GM21529 (cell line): ENCODE results near the gene STON2.
A peak's percentile ranks its signal among the peaks of the same experiment; 100 is the strongest.
"Not testable (repeated sequence)": the region's sequence is repeated elsewhere in the genome, so short reads cannot be mapped to it uniquely, and the experiment has no call there.

Experiments
- ATAC-seq: cut with Tn5 transposase; IDR thresholded peaks from one replicate; pipeline ENCODE4 v1.9.1; 2021; ENCODE audit not compliant: unreplicated experiment

The STON2 gene

DNA sequence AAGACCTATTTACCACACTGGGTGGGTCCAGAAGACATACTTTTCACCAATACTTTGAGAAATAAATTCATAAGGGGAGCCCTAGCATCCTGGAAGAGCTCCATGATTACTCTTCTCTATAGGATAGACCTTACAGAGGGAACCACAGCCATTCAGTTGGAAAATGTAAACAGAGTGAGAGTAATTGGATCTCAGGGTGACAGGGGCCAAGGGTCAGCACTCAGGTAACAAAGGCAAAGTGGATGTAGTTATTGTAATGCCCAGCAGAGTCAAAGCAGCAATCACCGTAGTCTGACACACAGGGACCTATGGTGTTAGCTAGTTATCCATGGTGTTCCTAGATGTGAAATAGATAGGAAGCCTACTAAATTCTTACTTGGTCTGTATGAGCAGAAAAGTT is 168.6 kb downstream of the STON2 start:
- no peak for ATAC-seq

DNA sequence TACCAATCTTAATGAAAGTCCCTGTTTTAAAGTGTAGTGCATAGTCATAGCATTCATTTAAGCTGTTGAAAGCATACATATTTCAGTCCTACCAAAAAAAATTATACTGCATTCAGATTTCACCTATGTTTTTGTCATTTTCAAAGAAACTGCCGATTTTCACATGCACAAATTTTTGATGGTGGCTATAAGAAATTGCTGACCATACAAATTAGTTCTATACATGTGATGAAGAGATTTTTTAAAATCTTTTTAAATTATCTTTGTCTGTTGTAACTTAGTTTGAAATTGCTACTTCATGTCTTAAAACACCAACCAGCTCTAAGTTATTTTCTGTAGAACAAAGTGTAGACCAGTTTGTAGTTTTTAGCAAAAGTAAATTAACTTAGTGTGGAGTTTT is 175.9 kb downstream of the STON2 start:
- no peak for ATAC-seq

DNA sequence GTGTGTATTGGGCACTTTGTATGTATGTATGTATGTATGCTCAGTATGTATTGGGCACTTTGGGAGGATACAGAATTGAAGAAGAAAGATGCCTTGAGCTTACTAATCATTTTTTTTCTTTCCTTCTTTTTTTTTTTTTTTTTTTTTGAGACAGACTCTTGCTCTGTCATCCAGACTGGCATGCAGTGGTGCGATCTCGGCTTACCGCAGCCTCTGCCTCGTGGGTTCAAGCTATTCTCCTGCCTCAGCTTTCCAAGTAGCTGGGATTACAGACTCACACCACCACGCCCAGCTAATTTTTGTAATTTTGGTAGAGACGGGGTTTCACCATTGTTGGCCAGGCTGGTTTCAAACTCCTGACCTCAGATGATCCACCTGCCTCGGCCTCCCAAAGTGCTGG is 176.3 kb downstream of the STON2 start:
- not testable (repeated sequence) for ATAC-seq

DNA sequence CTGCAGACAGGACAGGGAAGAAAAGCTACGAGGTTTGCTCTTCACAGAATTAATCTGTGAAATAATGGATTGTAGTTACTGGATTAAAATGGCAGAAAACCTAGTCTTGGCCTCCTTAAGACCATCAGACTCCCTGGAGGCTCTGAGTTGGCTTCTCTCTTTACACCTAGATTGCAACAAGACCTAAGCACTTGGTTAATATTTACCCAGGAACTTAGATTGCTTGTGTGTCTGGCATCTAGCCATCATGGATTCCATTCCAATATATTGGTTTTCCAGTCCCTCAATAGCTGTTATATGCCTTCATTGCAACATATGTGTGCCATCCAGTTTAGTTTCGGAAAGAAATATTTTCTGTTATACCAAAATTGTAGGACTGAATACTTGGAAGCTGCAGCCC is 177.4 kb downstream of the STON2 start:
- ATAC-seq = no peak

DNA sequence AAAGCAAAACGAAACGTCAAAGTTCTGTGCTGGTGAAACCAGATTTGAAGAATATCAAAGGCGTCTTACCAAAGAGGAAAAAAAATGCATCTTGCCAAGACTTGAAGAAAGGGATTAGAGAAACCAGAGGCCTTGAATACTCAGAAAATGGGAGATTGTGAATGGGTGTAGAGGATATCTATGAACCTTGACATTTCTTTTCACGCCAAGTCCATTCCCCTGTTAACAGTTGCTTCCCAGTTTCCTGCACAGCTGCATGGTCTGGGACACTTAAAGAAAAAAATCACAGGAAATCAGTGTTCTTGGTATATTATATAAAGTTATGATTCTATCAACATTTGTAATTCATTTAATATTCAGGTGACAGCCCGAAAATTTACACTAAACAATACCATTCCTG is 178.0 kb downstream of the STON2 start:
- no peak for ATAC-seq

GRCh38 chr14:81221579-81222102 is 178.5 kb downstream of the STON2 start:
- ATAC-seq = no peak

GRCh38 chr14:81220830-81221578 is 179.1 kb downstream of the STON2 start, which contains the start of gene GTF2A1:
TSS of gene GTF2A1 (minus strand) at chr14:81220959. CDS start at chr14:81220518, 441 bp downstream.
- ATAC-seq = peak; percentile 72

DNA sequence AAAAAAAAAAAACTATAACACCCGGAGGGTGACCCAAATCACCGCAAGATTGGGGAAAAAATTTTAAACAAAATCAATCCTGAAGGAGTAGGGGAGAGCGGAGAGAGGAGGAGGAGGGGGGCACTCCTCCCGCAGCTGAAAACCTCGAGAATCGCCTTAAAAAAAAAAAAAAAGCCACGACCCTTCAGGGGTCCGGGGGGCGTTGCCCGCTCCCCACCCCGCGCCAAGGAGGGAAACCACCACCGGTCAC is 179.6 kb downstream of the STON2 start:
- ATAC-seq = no peak

DNA sequence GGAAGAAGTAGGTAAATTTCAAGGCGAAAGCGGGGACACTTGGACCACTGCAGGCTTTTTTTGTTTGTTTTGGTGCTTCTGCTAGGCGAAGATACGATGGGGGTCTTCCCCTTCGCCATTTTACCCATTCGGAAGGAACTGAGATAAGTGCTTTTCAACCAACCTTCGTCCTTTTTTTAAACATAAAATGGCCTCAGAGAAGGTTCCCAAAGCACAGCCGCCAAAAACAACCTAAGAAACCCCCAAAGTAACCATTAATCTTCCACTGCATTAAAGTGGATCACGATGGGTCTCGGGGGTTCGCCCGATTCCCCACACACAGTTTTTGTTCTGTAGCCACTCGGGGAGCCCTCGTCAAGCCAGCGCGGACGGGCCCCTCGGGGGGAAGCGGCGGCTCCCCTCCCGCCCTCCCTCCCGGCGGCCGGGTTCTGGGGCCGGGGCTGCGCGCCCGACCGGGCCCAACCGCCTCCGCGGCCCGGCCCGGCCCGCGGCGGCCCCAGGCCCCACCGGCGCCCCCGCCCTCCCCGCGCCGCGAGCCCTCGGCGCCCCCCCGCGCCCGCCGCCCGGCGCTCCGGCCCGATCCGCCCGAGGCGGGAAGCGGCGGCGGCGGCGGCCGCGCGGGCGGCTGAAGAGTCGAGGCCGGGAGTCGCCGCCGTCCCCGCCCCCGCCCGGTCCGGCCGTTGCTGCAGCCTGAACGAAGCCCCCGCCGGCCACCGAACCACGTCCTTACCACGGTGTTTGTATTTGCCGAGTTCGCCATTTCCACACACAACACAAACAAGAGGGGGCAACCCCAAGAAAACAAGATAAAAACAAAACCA is 180.2 kb downstream of the STON2 start:
- no peak for ATAC-seq

DNA sequence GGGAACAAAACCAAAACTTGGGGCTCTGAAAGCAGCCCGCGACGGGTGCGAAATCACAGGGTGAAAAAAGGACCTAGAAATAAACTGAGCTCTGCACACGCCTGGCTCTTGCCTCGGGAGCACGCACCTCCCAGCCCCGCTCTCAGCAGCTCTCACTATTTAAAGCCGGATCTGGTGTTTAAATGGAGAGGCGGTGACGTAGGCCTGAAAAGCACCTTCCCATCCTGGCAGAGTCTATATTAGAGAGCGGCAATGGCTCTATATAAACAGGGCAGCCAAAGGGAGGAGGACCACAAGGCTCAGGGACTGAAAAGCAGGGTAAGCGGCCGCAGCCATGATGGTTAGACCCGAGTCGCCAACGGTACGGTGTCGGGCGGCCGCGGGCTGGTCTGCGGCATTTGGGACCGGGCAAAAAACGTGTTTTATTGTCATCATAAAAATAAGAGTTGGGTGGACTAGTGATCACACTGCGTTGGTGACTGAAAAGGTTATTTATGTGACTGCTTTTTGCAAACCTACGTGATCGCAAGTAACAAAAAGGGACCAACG is 180.8 kb downstream of the STON2 start:
- ATAC-seq = peak; percentile 55

GRCh38 chr14:81211844-81212243 is 188.3 kb downstream of the STON2 start:
- ATAC-seq = peak; percentile 73
